ENCODE data around the gene C2. TPM values are rescaled to one million over a fixed set of nuclear protein-coding genes. Genes with fewer than 3 reads are reported as not detected.

The C2 gene
- polyA plus RNA-seq, 1 of the 3 experiments (the other 2 are of a cell fraction) = 0.43 TPM

GRCh38 chr6:31958412-31958740, 30.9 kb downstream of the C2 start:
- Histone ChIP-seq H3K27ac (ENCODE audit: low read depth in 2 of 2, low read length in 1 of 2) (peak overlapping the region; percentile 70 to 80), H3K79me2 (ENCODE audit: insufficient read depth) (peaks cover 43% of the 10 kb centered on the region), H3K4me1 (ENCODE audit: control insufficient read depth in 1 of 2, insufficient read depth in 2 of 2, low read depth in 1 of 2, low read length in 1 of 2) (peaks cover 0 to 17% of the 10 kb centered on the region in 2 experiments; a peak in 2 of 4 replicates), H3K27me3 (ENCODE audit: insufficient read depth) (no peaks in the 10 kb centered on the region), H4K20me1 (ENCODE audit: insufficient read depth) (no peaks in the 10 kb centered on the region), H3K4me3 (ENCODE audit: low read depth in 2 of 2, low read length in 1 of 2) (peak overlapping the region; percentile 100), H3K4me2 (peak overlapping the region; percentile 95), H3K9ac (peak overlapping the region; percentile 97), H3K9me2 (no peaks in the 10 kb centered on the region), H2AFZ (ENCODE audit: low read depth) (peak overlapping the region; percentile 91), H3F3A (replicated peaks; ENCODE audit: insufficient read depth) (peaks cover 14% of the 10 kb centered on the region), H3K36me3 (replicated peaks in 1 of 2; ENCODE audit: control insufficient read depth in 1 of 2, insufficient read depth in 2 of 2, low read length in 1 of 2) (peaks cover 42 to 64% of the 10 kb centered on the region in 2 experiments), H3K9me3 (no peaks in the 10 kb centered on the region)
- ChIA-PET CTCF (interaction anchor here (0.8 to 2.6 kb wide), 2 partner anchors 12 to 171 kb away, joined by 3 to 19 read pairs; partner anchors contain the start of genes DXO and FKBPL), POLR2A (interaction anchor here (2.3 to 3.0 kb wide), 2 partner anchors 11 to 14 kb away, joined by 14 to 20 read pairs; partner anchors contain the start of gene DXO)
- DNase-seq = no peak
- WGBS (ENCODE audit: low lambda C conversion rate) = 2% methylated on average over 11 of the region's 11 CpGs
- TF ChIP-seq EZH2phosphoT487 (IDR thresholded peaks at IDR 0.05; ENCODE audit: borderline replicate concordance, low read depth) (no peak), TAF1 (IDR thresholded peaks at IDR 0.05; ENCODE audit: borderline replicate concordance, low read depth, low read length) (no peak), ELF1 (IDR thresholded peaks at IDR 0.05) (no peak), RAD21 (IDR thresholded peaks at IDR 0.05; ENCODE audit: low read length) (no peak), RXRA (IDR thresholded peaks at IDR 0.05; ENCODE audit: borderline replicate concordance, low read depth) (no peak), SMC3 (IDR thresholded peaks at IDR 0.05; ENCODE audit: low read depth, low read length) (no peak), ZBTB33 (IDR thresholded peaks at IDR 0.05; ENCODE audit: borderline replicate concordance, low read depth) (no peak), JUND (IDR thresholded peaks at IDR 0.05) (no peak), TEAD4 (IDR thresholded peaks at IDR 0.05; ENCODE audit: borderline replicate concordance, insufficient read depth) (no peak), EP300 (IDR thresholded peaks at IDR 0.05; ENCODE audit: borderline replicate concordance in 1 of 2, low read depth in 1 of 2, low read length in 1 of 2) (no peak), GATA2 (CRISPR knock-in tag; IDR thresholded peaks at IDR 0.05) (no peak), MEF2A (IDR thresholded peaks at IDR 0.05; ENCODE audit: borderline replicate concordance, low read depth) (no peak), TCF12 (IDR thresholded peaks at IDR 0.05) (no peak), MXI1 (IDR thresholded peaks at IDR 0.05; ENCODE audit: low read depth, low read length) (no peak)
- TF ChIP-seq, protein P1, sequence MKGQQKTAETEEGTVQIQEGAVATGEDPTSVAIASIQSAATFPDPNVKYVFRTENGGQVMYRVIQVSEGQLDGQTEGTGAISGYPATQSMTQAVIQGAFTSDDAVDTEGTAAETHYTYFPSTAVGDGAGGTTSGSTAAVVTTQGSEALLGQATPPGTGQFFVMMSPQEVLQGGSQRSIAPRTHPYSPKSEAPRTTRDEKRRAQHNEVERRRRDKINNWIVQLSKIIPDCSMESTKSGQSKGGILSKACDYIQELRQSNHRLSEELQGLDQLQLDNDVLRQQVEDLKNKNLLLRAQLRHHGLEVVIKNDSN (IDR thresholded peaks at IDR 0.05; ENCODE audit: borderline replicate concordance, low read depth) = no peak
- TF ChIP-seq, protein P2, sequence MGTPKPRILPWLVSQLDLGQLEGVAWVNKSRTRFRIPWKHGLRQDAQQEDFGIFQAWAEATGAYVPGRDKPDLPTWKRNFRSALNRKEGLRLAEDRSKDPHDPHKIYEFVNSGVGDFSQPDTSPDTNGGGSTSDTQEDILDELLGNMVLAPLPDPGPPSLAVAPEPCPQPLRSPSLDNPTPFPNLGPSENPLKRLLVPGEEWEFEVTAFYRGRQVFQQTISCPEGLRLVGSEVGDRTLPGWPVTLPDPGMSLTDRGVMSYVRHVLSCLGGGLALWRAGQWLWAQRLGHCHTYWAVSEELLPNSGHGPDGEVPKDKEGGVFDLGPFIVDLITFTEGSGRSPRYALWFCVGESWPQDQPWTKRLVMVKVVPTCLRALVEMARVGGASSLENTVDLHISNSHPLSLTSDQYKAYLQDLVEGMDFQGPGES (IDR thresholded peaks at IDR 0.05; ENCODE audit: low read depth, low read length) = no peak

Data from SK-N-SH (cell line).